Subcutaneous adipose tissue (tissue), 4 donors: ENCODE results near the gene MUC12. TPM values are rescaled to one million over a fixed set of nuclear protein-coding genes. Genes with fewer than 3 reads are reported as not detected.

ENCODE experiments used
- CTCF ChIP-seq: fragments of 450-650 bp; IDR thresholded peaks from one replicate; pipeline ENCODE4 v1.5.1; 2016; ENCODE audit warnings: low read depth, mild to moderate bottlenecking, control low read depth, antibody characterized with exemption, moderate library complexity
- total RNA-seq, 4 donors: library from RNA; depleted of rRNA; stranded (reverse); fragments of >200 nt; gene quantifications; one replicate each; pipeline ENCODE4 v1.1.0, GENCODE V29; 2016

MUC12 gene
- total RNA-seq, 4 donors from 2014 or later = under 0.01 to 0.34 (median 0.08) TPM

- no peak for TF ChIP-seq CTCF
Observed at GRCh38 chr7:101009629-101010028, 40.3 kb downstream of the MUC12 start.

DNA sequence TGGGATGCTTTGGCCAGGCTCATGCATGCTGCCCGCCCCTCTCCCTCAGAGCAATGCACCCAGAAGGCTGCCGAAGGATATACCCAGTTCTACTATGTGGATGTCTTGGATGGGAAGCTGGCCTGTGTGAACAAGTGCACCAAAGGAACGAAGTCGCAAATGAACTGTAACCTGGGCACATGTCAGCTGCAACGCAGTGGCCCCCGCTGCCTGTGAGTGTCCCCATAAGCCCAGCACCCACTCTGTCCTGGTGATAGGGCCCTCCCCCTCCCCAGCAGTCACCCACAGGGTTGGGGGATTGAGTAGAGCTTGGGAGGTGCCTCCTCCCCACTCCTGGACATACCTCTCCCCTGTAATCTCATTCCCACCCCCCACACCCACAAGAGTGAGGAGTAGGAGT is 43.6 kb downstream of the MUC12 start:
- no peak for TF ChIP-seq CTCF

DNA sequence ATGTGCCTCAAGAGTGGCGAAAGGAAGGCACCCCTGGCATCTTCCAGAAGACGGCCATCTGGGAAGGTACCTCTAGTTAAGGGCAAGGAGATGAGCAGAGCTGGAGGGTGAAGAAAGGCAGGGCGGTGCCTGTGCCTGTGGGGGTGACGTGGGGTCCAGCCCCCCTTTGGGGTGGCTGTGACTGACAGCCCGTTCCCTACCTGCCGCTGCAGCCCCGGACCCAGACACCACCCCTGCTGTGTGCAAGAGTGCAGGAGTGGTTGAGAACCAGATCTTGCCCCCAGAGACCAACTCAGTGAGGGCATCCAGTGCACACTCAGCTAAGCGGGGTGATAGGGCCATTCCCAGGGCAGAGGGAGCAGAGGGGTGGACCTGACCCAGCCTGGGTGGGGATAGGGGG is 46.3 kb downstream of the MUC12 start:
- TF ChIP-seq CTCF = no peak

- no peak for TF ChIP-seq CTCF
Observed at GRCh38 chr7:101017064-101017777, 47.9 kb downstream of the MUC12 start.

DNA sequence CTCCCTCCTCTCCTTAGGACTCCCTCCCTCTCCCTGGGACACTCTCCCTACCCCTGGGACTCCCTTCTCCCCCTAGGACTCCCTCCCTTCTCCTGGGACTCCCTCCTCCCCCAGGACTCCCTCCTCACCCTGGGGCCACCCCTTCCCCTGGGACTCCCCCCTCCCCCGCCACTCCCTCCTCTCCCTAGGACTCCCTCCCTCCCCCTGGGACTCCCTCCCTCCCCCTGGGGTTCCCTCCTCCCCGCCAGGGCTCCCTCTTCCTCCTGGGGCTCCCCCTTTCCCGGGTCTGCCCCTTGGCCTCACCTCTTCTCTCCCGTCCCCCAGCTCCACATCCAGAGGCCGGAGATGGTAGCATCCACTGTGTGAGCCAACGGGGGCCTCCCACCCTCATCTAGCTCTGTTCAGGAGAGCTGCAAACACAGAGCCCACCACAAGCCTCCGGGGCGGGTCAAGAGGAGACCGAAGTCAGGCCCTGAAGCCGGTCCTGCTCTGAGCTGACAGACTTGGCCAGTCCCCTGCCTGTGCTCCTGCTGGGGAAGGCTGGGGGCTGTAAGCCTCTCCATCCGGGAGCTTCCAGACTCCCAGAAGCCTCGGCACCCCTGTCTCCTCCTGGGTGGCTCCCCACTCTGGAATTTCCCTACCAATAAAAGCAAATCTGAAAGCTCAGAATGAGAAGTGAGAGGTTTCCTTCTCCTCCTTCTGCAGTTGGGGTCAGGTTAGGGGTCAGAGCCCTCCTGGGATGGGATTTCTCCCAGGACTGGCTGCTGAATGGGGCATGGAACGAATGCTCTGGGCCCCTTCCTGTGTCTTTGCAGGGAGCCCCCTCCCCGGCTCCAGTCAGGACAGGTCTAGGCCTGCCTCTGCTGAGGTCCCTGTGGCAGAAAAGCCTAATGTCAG is 49.2 kb downstream of the MUC12 start:
- TF ChIP-seq CTCF = no peak

DNA sequence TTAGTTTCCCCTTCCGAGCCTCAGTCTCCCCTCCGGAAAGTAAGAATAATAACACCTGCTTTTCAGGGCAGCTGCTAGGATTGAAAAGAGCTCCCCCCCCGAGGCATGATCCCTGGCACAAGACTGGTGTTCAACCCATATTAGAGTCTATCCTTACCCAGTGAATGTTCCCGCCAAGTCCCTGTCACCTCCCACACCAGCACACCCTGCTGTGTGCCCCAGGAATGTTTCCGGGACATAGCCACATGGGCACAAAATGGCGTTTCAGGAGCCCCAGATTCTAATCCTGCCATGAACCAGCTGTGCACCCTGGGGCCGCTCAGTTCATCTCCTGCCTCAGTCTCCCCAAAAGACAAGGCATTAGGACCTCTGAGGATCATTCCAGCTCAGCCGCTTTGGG is 51.1 kb downstream of the MUC12 start:
- TF ChIP-seq CTCF = no peak

- no peak for TF ChIP-seq CTCF
Observed at GRCh38 chr7:101021703-101022102, 52.3 kb downstream of the MUC12 start.
